Measurements from ENCODE around the gene TRAF3.

TRAF3 gene

GRCh38 chr14:102897299-102898027 is 120.2 kb downstream of the TRAF3 start:
- no peak for DNase-seq

- no peak for DNase-seq
Observed at GRCh38 chr14:102898298-102898697, 121.0 kb downstream of the TRAF3 start.

- DNase-seq, result no peak
Observed at GRCh38 chr14:102898776-102899515, 121.7 kb downstream of the TRAF3 start.

- no peak for DNase-seq
Observed at GRCh38 chr14:102899516-102899900, 122.3 kb downstream of the TRAF3 start.

- no peak for DNase-seq
Observed at GRCh38 chr14:102900631-102901571, 123.7 kb downstream of the TRAF3 start.

GRCh38 chr14:102901633-102902032 is 124.4 kb downstream of the TRAF3 start:
- no peak for DNase-seq

- no peak for DNase-seq
Observed at GRCh38 chr14:102902086-102902485, 124.8 kb downstream of the TRAF3 start.

- no peak for DNase-seq
Observed at GRCh38 chr14:102902523-102903247, 125.4 kb downstream of the TRAF3 start.

- DNase-seq, result no peak
Observed at GRCh38 chr14:102903248-102903888, 126.1 kb downstream of the TRAF3 start.

GRCh38 chr14:102903889-102904512 is 126.8 kb downstream of the TRAF3 start:
- DNase-seq, result no peak

GRCh38 chr14:102905116-102906108 is 128.2 kb downstream of the TRAF3 start:
- DNase-seq, result no peak

GRCh38 chr14:102906616-102907302 is 129.5 kb downstream of the TRAF3 start:
- DNase-seq, result no peak

GRCh38 chr14:102907303-102907844 is 130.1 kb downstream of the TRAF3 start:
- DNase-seq, result no peak

- no peak for DNase-seq
Observed at GRCh38 chr14:102907980-102908730, 130.9 kb downstream of the TRAF3 start.

- DNase-seq, result no peak
Observed at GRCh38 chr14:102908766-102909455, 131.7 kb downstream of the TRAF3 start.

GRCh38 chr14:102909462-102909861 is 132.2 kb downstream of the TRAF3 start:
- DNase-seq, result no peak

GRCh38 chr14:102909911-102910310 is 132.7 kb downstream of the TRAF3 start:
- DNase-seq, result no peak

- DNase-seq, result no peak
Observed at GRCh38 chr14:102910442-102910841, 133.2 kb downstream of the TRAF3 start.
